Measurements from ENCODE around the gene ESPN.
A peak's percentile ranks its signal among the peaks of the same experiment; 100 is the strongest.
"Not testable (repeated sequence)": the region's sequence is repeated elsewhere in the genome, so short reads cannot be mapped to it uniquely, and the experiment has no call there.

The ESPN gene

DNA sequence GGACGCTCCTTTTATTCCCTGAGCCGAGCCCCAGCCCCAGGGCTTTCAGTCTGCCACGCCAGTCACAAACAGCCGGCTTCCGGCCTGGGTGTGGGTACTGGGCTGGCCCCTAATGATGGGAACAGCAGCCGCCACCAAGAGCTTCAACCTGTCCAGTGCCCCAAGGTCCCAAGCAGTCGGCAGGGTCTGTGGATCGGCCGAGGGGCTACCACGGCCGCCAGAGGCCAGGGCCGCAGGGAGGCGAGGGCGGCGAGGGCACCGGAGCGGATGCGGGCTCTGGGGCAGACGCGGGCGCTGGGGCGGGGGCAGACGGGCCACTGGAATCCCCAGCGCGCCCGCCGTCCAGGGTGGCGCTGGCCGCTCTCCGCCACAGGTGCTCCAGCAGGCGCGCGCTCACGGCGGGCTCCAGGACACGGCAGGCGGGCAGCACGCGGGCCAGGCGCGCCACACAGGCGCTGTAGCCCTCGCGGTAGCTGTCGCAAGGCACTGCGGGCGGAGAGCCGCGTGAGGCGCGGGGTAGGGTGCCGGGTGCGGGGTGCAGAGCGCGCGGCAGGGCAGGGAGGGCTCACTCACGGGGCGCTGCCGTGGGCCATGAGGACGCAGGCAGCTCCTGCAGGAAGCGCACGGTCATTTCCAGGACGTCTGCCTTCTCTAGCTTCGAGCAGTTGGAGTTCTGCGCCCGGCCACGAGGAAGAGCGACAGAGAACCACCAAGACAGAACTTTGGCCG, 5.7 kb upstream of the ESPN start:
- FAIRE-seq, result no peak
- no peak for TF ChIP-seq POLR2A (IDR thresholded peaks at IDR 0.05; ENCODE audit: low read depth, low read length)
- no peak for DNase-seq (ENCODE audit: insufficient read length, low spot score)

DNA sequence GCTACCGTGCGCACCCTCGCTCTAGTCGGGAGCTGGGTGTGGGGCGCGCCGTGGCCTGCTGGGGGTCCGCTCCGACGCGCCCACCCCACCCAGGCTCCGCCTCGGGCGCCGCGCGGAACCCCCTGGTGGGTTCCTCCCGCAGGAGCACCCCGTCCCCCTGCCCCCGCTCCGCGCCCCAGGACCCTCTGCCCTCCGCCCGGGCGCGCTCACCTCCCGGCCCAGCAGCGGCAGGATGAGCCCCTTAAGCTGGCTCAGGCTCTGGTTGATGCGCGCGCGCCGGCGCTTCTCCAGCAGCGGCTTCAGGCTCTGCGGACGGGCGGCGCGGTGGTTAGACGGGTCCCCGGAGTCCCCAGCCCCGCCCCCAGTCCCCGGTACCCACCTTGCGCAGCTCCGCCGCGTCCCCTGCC, 5.2 kb upstream of the ESPN start:
- DNase-seq (ENCODE audit: insufficient read length, low spot score) (no peak), FAIRE-seq (no peak)

DNA sequence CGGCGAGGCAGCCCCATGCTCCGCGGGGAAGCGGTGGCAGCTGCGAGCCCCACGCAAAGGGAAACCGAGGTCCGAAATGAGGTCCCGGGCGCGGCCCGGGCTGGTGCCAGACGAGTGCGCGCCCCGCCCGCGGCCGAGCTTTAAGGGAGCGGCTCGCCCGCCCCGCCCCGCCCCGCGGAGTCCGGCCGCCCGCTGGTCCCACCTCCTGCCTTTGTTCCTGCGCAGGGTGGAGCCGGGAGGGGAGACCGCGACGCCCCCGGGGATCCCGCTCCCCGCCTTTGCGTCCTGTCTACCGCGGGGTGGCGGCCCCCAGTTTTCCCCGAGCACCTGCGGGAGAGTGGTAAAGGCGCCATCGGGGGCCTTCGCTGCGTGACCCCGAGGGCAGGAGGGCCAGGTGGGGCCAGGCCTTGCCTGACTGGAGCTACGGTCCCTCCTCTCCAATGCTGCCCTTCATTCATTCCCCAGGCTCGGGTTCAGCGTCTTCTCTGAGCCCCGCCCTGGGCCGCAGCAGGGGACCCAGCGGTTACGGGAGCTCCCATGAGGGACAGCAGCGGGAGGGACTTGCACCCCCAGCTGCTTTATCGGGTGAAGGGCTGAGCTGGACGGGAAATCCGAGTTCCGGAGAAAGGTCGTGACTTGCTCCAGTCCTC, 4.6 kb upstream of the ESPN start, which contains the start of gene HES2:
HES2 (minus strand) TSS at position 116 of the 650 bp plus-strand sequence; CDS start at position 17, 99 bp downstream.
- no peak for FAIRE-seq
- DNase-seq (ENCODE audit: insufficient read length, low spot score), result peak; percentile 65
- no peak for TF ChIP-seq POLR2A (IDR thresholded peaks at IDR 0.05; ENCODE audit: low read depth, low read length)

More for the DNA sequence above, 5.2 kb upstream of the ESPN start:
- TF ChIP-seq POLR2A (IDR thresholded peaks at IDR 0.05; ENCODE audit: low read depth, low read length), result no peak

GRCh38 chr1:6420454-6421042, 4.0 kb upstream of the ESPN start:
- TF ChIP-seq POLR2A (IDR thresholded peaks at IDR 0.05; ENCODE audit: low read depth, low read length), result no peak
- FAIRE-seq (no peak), DNase-seq (ENCODE audit: insufficient read length, low spot score) (no peak)

GRCh38 chr1:6421266-6421665, 3.3 kb upstream of the ESPN start:
- no peak for FAIRE-seq
- TF ChIP-seq POLR2A (IDR thresholded peaks at IDR 0.05; ENCODE audit: low read depth, low read length), result no peak

GRCh38 chr1:6423321-6423999, 1.1 kb upstream of the ESPN start:
- no peak for TF ChIP-seq POLR2A (IDR thresholded peaks at IDR 0.05; ENCODE audit: low read depth, low read length)
- FAIRE-seq (peak; percentile 55), DNase-seq (ENCODE audit: insufficient read length, low spot score) (peak; percentile 90)

More at GRCh38 chr1:6421266-6421665, 3.3 kb upstream of the ESPN start:
- DNase-seq (ENCODE audit: insufficient read length, low spot score), result no peak

GRCh38 chr1:6424000-6424565, 493 bp upstream of the ESPN start:
- TF ChIP-seq POLR2A (IDR thresholded peaks at IDR 0.05; ENCODE audit: low read depth, low read length), result no peak
- FAIRE-seq (no peak), DNase-seq (ENCODE audit: insufficient read length, low spot score) (no peak)

DNA sequence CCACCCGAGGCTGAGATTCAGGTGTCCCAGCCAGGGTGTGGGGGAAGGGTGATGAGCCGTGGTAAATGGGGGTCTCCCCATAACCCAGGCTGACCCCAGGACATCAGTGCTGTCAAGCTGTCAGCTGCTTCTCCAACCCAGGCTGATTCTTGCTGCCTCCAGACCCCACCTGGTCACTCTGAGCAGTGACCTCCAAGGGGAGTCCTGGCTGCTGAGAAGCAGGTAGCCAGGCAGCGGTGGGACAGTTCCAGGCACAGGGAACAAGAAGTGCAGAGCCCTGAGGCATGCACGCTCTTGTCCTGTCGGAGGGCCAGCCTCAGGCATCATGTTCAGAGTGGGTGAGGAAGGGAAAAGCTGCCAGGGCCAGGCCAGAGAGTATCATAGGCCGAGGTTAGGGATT, 1.1 kb downstream of the ESPN start:
- no peak for TF ChIP-seq POLR2A (IDR thresholded peaks at IDR 0.05; ENCODE audit: low read depth, low read length)
- DNase-seq (ENCODE audit: insufficient read length, low spot score) (no peak), FAIRE-seq (no peak)

- FAIRE-seq (no peak), DNase-seq (ENCODE audit: insufficient read length, low spot score) (no peak)
- no peak for TF ChIP-seq POLR2A (IDR thresholded peaks at IDR 0.05; ENCODE audit: low read depth, low read length)
These were observed 1.8 kb downstream of the ESPN start for GRCh38 chr1:6426277-6426971.

- no peak for FAIRE-seq
- no peak for TF ChIP-seq POLR2A (IDR thresholded peaks at IDR 0.05; ENCODE audit: low read depth, low read length)
These were observed 2.4 kb downstream of the ESPN start for GRCh38 chr1:6426972-6427350.

GRCh38 chr1:6427441-6428390, 3.1 kb downstream of the ESPN start:
- FAIRE-seq, result no peak

More at GRCh38 chr1:6426972-6427350, 2.4 kb downstream of the ESPN start:
- no peak for DNase-seq (ENCODE audit: insufficient read length, low spot score)

GRCh38 chr1:6428453-6428852, 3.9 kb downstream of the ESPN start:
- not testable (repeated sequence) for FAIRE-seq; DNase-seq (ENCODE audit: insufficient read length, low spot score)

More at GRCh38 chr1:6427441-6428390, 3.1 kb downstream of the ESPN start:
- no peak for DNase-seq (ENCODE audit: insufficient read length, low spot score)
- TF ChIP-seq POLR2A (IDR thresholded peaks at IDR 0.05; ENCODE audit: low read depth, low read length), result no peak

- FAIRE-seq; DNase-seq (ENCODE audit: insufficient read length, low spot score): not testable (repeated sequence)
These were observed 5.3 kb downstream of the ESPN start for GRCh38 chr1:6429660-6430411.

GRCh38 chr1:6431645-6432579, 7.3 kb downstream of the ESPN start:
- not testable (repeated sequence) for FAIRE-seq; DNase-seq (ENCODE audit: insufficient read length, low spot score)

All from H54 (cell line).